ENCODE measurements around the gene BNIP3. TPM values are rescaled to one million over a fixed set of nuclear protein-coding genes. Genes with fewer than 3 reads are reported as not detected.

Gene BNIP3
- total RNA-seq, 1 experiment from 2014 or later, result 57.1 TPM

DNA sequence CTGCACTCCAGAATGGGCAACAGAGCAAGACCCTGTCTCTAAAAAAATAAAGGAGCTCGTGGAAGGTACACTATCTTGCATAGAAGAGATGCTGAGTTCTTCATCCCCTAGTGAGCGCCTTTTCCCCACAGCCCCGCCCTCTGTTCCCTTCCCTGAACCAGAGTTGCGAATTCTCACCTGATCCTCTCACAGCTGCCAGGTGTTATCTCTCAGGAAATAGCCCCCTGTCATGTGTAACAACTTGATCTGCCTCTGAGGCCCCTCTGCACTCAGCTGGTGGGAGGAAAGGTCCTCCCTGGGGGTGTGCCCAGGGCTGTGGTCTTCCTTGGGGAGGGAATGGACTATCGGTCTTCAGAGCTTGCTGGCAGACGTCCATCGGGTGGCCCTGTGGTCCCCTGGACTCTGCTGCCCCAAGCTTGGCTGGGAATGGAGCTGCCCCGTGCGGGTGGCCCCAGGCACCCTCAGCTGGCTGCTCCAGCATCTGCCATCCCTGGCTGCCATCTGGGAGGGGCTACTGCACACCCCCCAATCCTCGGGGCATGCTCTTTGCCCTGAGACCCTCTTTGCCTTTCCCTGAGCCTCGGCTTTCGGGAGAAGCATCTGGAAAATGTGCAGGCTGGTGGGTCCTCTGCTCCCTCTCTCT is 21.7 kb upstream of the BNIP3 start:
- no peaks in the 10 kb centered on the region for H3K79me2 ChIP-seq (ENCODE audit: insufficient read depth, low read length)
- no peaks in the 10 kb centered on the region for H3K27me3 ChIP-seq (ENCODE audit: insufficient read depth, low read length)
- no peak overlapping the region for H3K27ac ChIP-seq (ENCODE audit: insufficient read length, low read depth, low read length)
- H3K18ac ChIP-seq (ENCODE audit: insufficient read length, low read depth, low read length), result no peak overlapping the region
- H3K4me1 ChIP-seq (ENCODE audit: insufficient read depth, low read length), result peaks cover 5% of the 10 kb centered on the region; the same call in 1 of the 2 replicates
- TF ChIP-seq, protein P1, sequence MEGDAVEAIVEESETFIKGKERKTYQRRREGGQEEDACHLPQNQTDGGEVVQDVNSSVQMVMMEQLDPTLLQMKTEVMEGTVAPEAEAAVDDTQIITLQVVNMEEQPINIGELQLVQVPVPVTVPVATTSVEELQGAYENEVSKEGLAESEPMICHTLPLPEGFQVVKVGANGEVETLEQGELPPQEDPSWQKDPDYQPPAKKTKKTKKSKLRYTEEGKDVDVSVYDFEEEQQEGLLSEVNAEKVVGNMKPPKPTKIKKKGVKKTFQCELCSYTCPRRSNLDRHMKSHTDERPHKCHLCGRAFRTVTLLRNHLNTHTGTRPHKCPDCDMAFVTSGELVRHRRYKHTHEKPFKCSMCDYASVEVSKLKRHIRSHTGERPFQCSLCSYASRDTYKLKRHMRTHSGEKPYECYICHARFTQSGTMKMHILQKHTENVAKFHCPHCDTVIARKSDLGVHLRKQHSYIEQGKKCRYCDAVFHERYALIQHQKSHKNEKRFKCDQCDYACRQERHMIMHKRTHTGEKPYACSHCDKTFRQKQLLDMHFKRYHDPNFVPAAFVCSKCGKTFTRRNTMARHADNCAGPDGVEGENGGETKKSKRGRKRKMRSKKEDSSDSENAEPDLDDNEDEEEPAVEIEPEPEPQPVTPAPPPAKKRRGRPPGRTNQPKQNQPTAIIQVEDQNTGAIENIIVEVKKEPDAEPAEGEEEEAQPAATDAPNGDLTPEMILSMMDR (conservative IDR thresholded peaks at IDR 0.05), result no peak
- H3K14ac ChIP-seq (ENCODE audit: insufficient read depth, low read length), result no peak overlapping the region
- Mint-ChIP-seq H3K4me3 (no peak overlapping the region; a peak in 1 of 5 replicates), H3K9me3 (peaks cover 12 to 13% of the 10 kb centered on the region in 2 experiments), H3K27ac (peak overlapping the region in 1 of 3 experiments; percentile 85; a peak in 1 of 7 replicates), H3K27me3 (ENCODE audit: low read depth) (peaks cover 8% of the 10 kb centered on the region), H3K36me3 (ENCODE audit: insufficient read depth in 1 of 3, low read depth in 3 of 3) (peaks cover 7 to 13% (median 11%) of the 10 kb centered on the region in 3 experiments; a peak in 6 of 7 replicates), H3K4me1 (peaks cover 65 to 81% of the 10 kb centered on the region in 2 experiments)
- no peak overlapping the region for H2BK20ac ChIP-seq (ENCODE audit: low read depth, low read length, poor library complexity, severe bottlenecking)
- no peak overlapping the region for H4K5ac ChIP-seq (ENCODE audit: insufficient read length, low read depth, low read length)
- H2BK5ac ChIP-seq (ENCODE audit: insufficient read length, low read length), result no peak overlapping the region
- H4K91ac ChIP-seq (ENCODE audit: insufficient read length, low read depth, low read length), result no peak overlapping the region
- no peak overlapping the region for H2BK12ac ChIP-seq (ENCODE audit: insufficient read length, low read depth, low read length)
- no peak overlapping the region for H2BK120ac ChIP-seq (ENCODE audit: low read depth, low read length, poor library complexity, severe bottlenecking)
- H3K23me2 ChIP-seq (ENCODE audit: insufficient read length, low read depth, low read length, poor library complexity, severe bottlenecking), result no peaks in the 10 kb centered on the region
- no peak overlapping the region for H3T11ph ChIP-seq (ENCODE audit: low read length)
- no peak overlapping the region for H2BK15ac ChIP-seq (ENCODE audit: low read depth, low read length)
- H2AFZ ChIP-seq (ENCODE audit: low read length), result no peak overlapping the region
- no peak overlapping the region for H3K4me2 ChIP-seq (ENCODE audit: insufficient read depth, insufficient read length, low read length)
- no peak overlapping the region for H4K8ac ChIP-seq (replicated peaks; ENCODE audit: insufficient read length, low read depth, low read length)
- H3K9me3 ChIP-seq (ENCODE audit: control insufficient read depth, low read depth, low read length), result no peaks in the 10 kb centered on the region
- no CpG with 5 or more reads among the region's 12 CpGs for WGBS (ENCODE audit: extremely low coverage, insufficient read length, low lambda C conversion rate)
- no peak overlapping the region for H3K56ac ChIP-seq (ENCODE audit: insufficient read length, low read depth, low read length)
- H3K79me1 ChIP-seq (ENCODE audit: insufficient read depth, low read depth, low read length, poor library complexity, severe bottlenecking), result no peaks in the 10 kb centered on the region
- no peak overlapping the region for H3K4ac ChIP-seq (ENCODE audit: low read depth, low read length)
- no peak overlapping the region for H3K9ac ChIP-seq (ENCODE audit: extremely low read depth, insufficient read length, low read length)
- H2AK5ac ChIP-seq (ENCODE audit: insufficient read length, low read length), result no peak overlapping the region
- DNase-seq, result no peak
- no peaks in the 10 kb centered on the region for H4K20me1 ChIP-seq (ENCODE audit: control insufficient read depth, insufficient read depth, insufficient read length)
- H3K23ac ChIP-seq (ENCODE audit: insufficient read length, low read depth, low read length), result no peak overlapping the region
